NCI-H187 treated with DMSO at 0.1 percent for 48 hours (cell line): ENCODE measurements around the gene SLC1A5.
"Not testable (repeated sequence)": the region's sequence is repeated elsewhere in the genome, so short reads cannot be mapped to it uniquely, and the experiment has no call there.

Experiments
- DNase-seq: peaks from one replicate; lab custom pipeline; 2025; lab: John Stamatoyannopoulos, UW

Gene SLC1A5

GRCh38 chr19:46788262-46788967, at the start of gene SLC1A5:
Gene SLC1A5 (minus strand): TSS chr19:46788594. CDS start chr19:46787965, 629 bp downstream.
- DNase-seq = peak; percentile 96

- DNase-seq = no peak
These were observed 49.8 kb upstream of the SLC1A5 start for GRCh38 chr19:46838160-46838559.

DNA sequence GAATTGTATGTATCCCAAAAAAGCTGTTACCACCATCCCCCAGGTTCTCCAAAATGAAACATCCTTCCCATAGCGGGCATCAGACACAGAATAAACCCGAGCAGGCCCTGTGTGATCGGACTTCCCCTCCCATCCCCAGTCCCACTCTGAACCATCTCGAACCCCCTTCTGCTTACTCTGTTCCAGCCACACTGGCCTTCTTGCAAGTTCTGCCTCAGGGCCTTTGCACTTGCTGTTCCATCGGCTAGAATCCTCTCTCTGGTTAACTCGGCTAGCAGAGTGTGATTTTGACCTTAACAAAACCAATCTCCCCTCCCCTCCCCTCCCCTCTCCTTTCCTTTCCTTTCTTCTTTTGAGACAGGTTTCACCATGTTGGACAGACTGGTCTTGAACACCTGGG, 46.6 kb upstream of the SLC1A5 start:
- no peak for DNase-seq

DNA sequence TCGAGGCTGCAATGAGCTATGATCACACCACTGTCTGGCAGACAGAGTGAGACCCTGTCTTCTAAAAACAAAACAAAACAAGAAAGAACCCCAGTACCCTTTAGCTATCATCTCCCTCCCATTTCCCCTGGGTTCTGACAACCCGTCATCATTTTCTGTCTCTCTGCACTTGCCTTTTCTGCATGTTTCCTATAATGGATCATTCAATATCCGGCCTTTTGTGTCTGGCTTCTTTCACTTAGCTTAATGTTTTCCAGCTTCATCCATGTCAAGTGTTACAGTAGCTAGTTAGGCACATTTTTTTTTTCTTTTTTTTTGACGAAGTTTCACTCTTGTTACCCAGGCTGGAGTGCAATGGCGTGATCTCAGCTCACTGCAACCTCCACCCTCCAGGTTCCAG, 45.7 kb upstream of the SLC1A5 start:
- no peak for DNase-seq

DNA sequence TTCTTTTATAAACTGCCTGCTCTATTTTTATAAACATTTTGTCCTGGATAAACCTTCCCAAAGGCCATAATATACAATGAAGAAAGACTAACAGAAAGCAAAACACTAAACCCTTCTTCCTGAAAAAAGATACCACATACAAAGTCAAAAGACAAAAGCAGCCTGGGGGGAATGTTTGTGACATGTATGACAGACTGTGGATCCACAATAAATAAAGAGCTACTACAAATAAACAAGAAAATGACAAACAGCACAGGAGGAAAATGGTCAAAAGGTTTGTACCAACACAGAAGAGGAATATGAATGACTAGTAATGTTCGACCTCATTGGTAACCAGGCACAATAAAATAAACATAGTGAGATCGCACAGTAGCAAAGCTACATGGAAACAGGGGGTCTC, 42.5 kb upstream of the SLC1A5 start:
- DNase-seq = no peak

- DNase-seq = no peak
These were observed 40.1 kb upstream of the SLC1A5 start for GRCh38 chr19:46828484-46828883.

GRCh38 chr19:46825731-46826055, 37.3 kb upstream of the SLC1A5 start:
- no peak for DNase-seq

- no peak for DNase-seq
These were observed 36.7 kb upstream of the SLC1A5 start for GRCh38 chr19:46824890-46825730.

DNA sequence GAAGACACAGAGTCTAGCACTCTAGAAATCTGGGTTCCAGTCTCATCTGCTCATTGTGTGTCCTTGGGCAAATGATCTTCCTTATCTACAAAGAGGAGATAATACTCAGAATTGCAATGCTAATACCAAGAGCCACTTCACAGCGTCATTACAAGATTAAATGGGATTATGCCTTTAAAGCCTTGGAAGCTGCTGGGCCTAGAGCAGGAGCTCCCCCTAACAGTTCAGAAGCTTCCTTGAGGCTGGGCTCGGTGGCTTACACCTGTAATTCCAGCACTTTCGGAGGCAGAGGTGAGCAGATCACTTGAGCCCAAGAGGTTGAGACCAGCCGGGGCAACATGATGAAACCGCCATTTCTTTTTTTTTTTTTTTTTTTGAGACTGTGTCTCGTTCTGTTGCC, 34.7 kb upstream of the SLC1A5 start:
- no peak for DNase-seq

DNA sequence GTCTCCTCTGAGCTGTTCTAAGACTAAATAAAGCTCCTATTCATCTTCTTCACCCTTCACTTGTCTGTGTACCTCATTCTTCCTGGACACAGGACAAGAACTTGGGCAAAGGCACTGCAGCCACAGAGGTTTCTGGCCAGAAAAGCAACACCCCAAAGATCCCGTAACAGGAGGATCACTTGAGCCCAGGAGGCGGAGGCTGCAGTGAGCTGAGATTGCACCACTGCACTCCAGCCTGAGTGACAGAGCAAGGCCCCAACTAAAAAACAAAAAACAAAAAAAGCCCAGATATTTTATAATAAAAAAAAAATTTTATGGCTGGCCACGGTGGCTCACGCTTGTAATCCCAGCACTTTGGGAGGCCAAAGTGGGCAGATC, 34.0 kb upstream of the SLC1A5 start:
- DNase-seq = not testable (repeated sequence)

GRCh38 chr19:46821512-46822409, 33.4 kb upstream of the SLC1A5 start:
- no peak for DNase-seq

GRCh38 chr19:46818812-46819211, 30.4 kb upstream of the SLC1A5 start:
- DNase-seq = no peak

DNA sequence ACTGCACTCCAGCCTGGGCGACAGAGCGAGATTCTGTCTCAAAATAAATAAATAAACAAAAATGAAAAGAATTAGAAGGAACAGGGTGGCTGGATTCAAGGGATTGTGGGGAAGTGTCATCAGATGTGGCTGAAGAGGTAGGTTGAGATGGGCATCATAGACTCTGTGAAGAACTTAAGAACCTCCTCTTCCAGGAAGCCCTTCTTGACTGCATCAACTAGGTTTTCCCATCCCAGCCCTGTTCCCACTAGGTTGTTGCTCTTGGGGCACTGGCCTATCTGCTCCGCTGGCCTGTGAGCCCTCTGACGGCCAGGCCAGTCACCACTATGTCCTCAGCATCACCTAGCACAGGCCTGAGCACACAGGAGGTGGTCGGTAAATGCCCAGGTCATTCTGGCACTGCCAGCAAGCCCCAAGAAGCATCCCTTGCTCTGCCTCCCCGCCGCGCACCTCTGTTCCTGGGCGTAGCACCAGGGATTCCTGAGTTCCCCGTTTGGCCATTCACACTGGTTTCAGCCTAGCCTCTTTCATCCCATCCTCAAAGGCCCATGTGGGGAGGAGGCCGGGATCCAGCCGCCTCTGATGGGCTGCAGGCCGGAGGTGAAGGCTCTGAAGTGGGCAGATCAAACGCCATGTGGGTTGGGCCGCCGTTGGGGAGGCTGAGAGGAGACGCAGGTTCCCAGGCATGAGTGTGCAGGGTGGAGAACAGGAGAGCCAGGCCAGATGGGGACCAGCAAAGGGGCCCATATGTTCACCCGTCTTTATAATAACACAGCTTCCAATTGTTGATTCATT, 27.6 kb upstream of the SLC1A5 start:
- no peak for DNase-seq

- DNase-seq = no peak
These were observed 25.5 kb upstream of the SLC1A5 start for GRCh38 chr19:46813839-46814358.

DNA sequence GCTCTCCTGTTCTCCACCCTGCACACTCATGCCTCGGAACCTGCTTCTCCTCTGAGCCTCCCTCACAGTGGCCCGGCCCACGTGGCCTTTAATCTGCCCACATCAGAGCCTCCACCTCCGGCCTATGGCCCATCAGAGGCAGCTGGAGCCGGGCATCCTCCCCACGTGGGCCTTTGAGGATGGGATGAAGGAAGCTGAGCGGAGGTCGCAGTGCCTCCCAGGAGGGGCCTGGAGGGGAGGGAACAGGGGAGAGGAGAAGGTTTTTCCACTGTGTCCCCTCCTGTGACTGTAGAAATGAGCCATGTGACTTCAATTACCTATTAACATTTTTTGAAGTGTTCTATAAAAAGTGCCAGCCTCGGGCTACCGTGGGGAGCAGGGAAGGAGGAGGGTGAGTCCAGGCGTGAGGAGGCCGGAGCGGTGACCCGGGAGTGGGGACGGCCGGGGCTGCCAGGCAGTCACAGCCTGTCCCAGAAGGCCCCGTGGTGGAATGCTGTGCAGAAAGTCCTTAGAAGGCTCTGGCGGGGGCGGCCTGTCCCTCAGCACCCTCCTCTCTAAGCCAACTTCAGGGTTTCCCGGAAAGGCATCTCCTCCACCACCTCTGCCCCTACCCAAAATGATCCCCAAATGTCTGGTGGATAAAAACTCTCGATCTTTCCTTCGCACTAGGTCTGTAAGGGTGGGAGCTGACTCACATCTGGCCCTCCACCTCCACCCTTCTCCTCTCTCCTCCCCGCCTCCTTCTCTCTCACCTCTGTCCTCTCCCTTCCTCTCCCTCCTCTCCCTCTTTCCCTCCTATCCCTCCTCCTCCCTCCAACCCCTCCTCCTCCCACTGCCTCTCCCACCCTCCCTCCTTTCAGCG, 24.8 kb upstream of the SLC1A5 start:
- no peak for DNase-seq

DNA sequence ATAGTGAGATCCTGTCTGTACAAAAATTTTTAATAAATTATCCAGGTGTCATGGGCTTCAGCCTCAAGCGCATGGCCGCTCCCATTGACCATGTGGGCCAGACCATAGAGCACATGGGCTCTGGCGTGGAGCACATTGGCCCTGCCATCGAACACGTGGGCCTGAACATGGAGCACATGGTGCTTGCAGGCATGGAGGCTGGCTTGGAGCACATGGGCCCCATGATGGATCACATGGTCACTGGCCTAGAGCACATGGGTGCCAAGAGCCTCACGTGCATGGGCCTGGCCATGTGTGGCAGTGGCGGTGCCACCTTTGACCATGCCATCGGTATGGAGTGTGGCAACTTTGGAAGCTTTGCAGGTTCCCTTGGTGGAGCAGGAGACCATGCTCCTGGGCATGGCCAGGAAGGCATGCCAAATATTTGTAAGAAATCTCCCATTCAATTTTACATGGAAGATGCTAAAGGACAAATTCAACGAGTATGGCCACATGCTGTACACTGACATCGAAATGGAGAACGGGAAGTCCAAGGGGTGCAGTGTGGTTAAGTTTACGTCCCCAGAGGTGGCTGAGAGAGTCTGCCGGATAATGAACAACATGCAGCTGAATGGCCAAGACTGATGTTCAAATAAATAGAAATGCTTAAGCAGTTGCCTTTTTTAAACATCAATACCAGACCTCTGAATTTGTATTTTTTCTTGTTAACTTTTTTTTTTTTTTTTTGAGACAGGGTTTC, 21.3 kb upstream of the SLC1A5 start:
- no peak for DNase-seq

DNA sequence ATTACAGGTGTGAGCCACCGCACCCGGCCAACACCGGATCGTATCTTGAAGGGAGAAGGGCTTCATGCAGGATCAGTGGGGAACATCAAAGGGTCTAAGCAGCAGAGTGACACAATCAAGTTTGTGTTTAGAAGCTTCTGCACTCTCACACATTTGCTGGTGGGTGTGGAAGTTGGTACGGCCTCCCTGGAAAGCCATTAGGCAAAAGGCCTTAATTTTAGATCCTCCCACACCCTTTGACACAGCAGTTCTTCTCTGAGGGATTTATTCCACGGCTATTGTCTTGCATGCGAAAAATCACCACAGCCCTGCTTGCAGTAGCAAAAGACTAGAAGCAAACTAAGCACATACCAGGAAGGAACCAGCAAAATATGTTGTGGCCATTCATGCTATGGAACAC, 18.3 kb upstream of the SLC1A5 start:
- DNase-seq = no peak

DNA sequence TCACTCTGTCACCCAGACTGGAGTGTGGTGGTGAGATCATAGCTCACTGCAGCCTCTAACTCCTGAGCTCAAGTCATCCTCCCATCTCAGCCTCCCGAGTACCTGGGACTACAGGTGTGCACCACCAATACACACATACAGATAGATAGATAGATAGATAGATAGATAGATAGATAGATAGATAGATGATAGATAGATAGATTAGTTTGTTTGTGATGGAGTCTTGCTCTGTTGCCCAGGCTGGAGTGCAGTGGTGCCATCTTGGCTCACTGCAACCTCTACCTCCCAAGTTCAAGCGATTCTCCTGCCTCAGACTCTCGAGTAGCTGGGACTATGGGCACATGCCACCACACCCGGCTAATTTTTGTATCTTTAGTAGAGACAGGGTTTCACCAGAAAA, 16.0 kb upstream of the SLC1A5 start:
- not testable (repeated sequence) for DNase-seq

DNA sequence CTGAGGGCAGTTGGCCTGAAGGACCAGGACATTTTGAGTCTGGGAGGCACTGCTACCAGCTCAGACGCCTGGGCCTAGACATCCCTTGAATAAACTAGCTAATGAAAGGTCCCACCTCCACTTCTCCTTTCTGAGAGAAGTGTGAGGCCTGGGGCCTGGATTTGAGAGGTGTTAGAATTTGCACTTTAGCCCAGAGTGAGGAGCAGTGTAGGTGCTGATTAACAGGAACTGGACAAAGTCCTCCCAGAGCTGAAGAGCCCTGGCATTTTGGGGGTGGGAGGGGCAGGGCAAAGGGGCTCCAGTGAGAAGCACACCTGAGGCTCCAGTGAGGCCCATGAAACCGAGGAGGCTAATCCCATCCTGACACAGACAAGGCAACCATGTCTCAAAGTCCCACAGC, 15.2 kb upstream of the SLC1A5 start:
- DNase-seq = no peak

DNA sequence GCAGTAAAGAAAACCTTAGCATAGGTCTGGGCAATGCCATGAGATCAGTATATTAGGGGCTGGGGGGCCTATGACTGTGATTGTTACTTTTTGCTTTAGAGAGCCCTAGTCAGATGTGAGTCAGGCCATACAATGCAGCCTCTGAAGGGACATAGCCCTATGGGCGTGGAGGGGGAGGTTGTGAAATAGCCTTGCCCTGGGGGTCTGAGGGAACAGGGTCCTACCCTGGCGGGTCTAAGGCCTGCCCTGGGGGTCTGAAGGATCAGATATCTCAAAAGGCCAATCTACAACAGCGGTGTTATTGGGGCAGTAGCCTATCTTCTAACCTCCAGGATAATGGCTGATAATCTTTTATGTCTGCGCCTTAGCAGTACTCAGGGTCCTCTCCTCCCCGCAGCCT, 13.8 kb upstream of the SLC1A5 start:
- no peak for DNase-seq
